H9 (cell line): ENCODE results near the gene SLC12A4. TPM values are rescaled to one million over a fixed set of nuclear protein-coding genes. Genes with fewer than 3 reads are reported as not detected.

ENCODE experiments used
- DNase-seq: peaks from one replicate; pipeline ENCODE4 v3.0.0-alpha.2; 2017
- H2AFZ ChIP-seq: one replicate; pipeline ENCODE4 v1.6.1; 2013; ENCODE audit warnings: mild to moderate bottlenecking, low read length, control low read depth, moderate library complexity
- H2AK5ac ChIP-seq: 2 replicates; pipeline ENCODE4 v1.6.1; 2013; ENCODE audit warnings: low read length, control low read depth, mixed read lengths; ENCODE audit not compliant: insufficient read length
- H2BK120ac ChIP-seq: one replicate; pipeline ENCODE4 v1.6.1; 2013; ENCODE audit warnings: low read depth, mild to moderate bottlenecking, low read length, control low read depth, inconsistent platforms; ENCODE audit not compliant: poor library complexity, severe bottlenecking
- H2BK12ac ChIP-seq: 2 replicates; pipeline ENCODE4 v1.6.1; 2013; ENCODE audit warnings: low read length, control low read depth, mixed read lengths, low read depth; ENCODE audit not compliant: insufficient read length
- H2BK15ac ChIP-seq: 2 replicates; pipeline ENCODE4 v1.6.1; 2013; ENCODE audit warnings: low read depth, low read length, control low read depth
- H2BK20ac ChIP-seq: one replicate; pipeline ENCODE4 v1.6.1; 2013; ENCODE audit warnings: low read depth, mild to moderate bottlenecking, low read length, control low read depth, inconsistent platforms; ENCODE audit not compliant: poor library complexity, severe bottlenecking
- H2BK5ac ChIP-seq: 2 replicates; pipeline ENCODE4 v1.6.1; 2013; ENCODE audit warnings: low read length, control low read depth, mixed read lengths; ENCODE audit not compliant: insufficient read length
- H3K14ac ChIP-seq: 2 replicates; pipeline ENCODE4 v1.6.1; 2013; ENCODE audit warnings: low read length, control low read depth; ENCODE audit not compliant: insufficient read depth
- H3K18ac ChIP-seq: 2 replicates; pipeline ENCODE4 v1.6.1; 2013; ENCODE audit warnings: low read depth, mild to moderate bottlenecking, mixed read lengths, low read length, control low read depth; ENCODE audit not compliant: insufficient read length
- H3K23ac ChIP-seq: 2 replicates; pipeline ENCODE4 v1.6.1; 2013; ENCODE audit warnings: low read length, control low read depth, mixed read lengths, low read depth; ENCODE audit not compliant: insufficient read length
- H3K23me2 ChIP-seq: 2 replicates; pipeline ENCODE4 v1.6.1; 2013; ENCODE audit warnings: low read depth, mild to moderate bottlenecking, mixed read lengths, low read length, control low read depth; ENCODE audit not compliant: insufficient read length, poor library complexity, severe bottlenecking
- H3K27ac ChIP-seq: 2 replicates; pipeline ENCODE4 v1.5.1; 2013; ENCODE audit warnings: low read length, control low read depth, mixed read lengths, low read depth; ENCODE audit not compliant: insufficient read length
- H3K27me3 ChIP-seq: 2 replicates; pipeline ENCODE4 v1.6.1; 2013; ENCODE audit warnings: low read length, control low read depth, inconsistent platforms; ENCODE audit not compliant: insufficient read depth
- H3K4ac ChIP-seq: 2 replicates; pipeline ENCODE4 v1.6.1; 2013; ENCODE audit warnings: low read depth, mild to moderate bottlenecking, control low read depth, inconsistent platforms, low read length, moderate library complexity
- H3K4me1 ChIP-seq: 2 replicates; pipeline ENCODE4 v1.6.1; 2013; ENCODE audit warnings: low read length, control low read depth, inconsistent platforms; ENCODE audit not compliant: insufficient read depth
- H3K4me2 ChIP-seq: 2 replicates; pipeline ENCODE4 v1.6.1; 2013; ENCODE audit warnings: low read length, control low read depth, mixed read lengths; ENCODE audit not compliant: insufficient read length, insufficient read depth
- H3K56ac ChIP-seq: 2 replicates; pipeline ENCODE4 v1.6.1; 2013; ENCODE audit warnings: low read depth, mild to moderate bottlenecking, mixed read lengths, low read length, control low read depth; ENCODE audit not compliant: insufficient read length
- H3K79me1 ChIP-seq: 2 replicates; pipeline ENCODE4 v1.6.1; 2013; ENCODE audit warnings: low read depth, mild to moderate bottlenecking, moderate library complexity, low read length, control low read depth, inconsistent platforms; ENCODE audit not compliant: insufficient read depth, poor library complexity, severe bottlenecking
- H3K79me2 ChIP-seq: 2 replicates; pipeline ENCODE4 v1.6.1; 2013; ENCODE audit warnings: low read length, control low read depth, inconsistent platforms; ENCODE audit not compliant: insufficient read depth
- H3K9ac ChIP-seq: 2 replicates; pipeline ENCODE4 v1.6.1; 2013; ENCODE audit warnings: low read length, control low read depth, mixed read lengths; ENCODE audit not compliant: insufficient read length; ENCODE audit errors: extremely low read depth
- H3K9me3 ChIP-seq: one replicate; pipeline ENCODE4 v1.6.1; 2013; ENCODE audit warnings: low read depth, low read length, inconsistent platforms; ENCODE audit not compliant: control insufficient read depth
- H3T11ph ChIP-seq: one replicate; pipeline ENCODE4 v1.6.1; 2013; ENCODE audit warnings: mild to moderate bottlenecking, low read length, control low read depth, inconsistent platforms
- H4K20me1 ChIP-seq: one replicate; pipeline ENCODE4 v1.6.1; 2013; ENCODE audit not compliant: control insufficient read depth, insufficient read length, insufficient read depth
- H4K5ac ChIP-seq: 2 replicates; pipeline ENCODE4 v1.6.1; 2013; ENCODE audit warnings: low read depth, mild to moderate bottlenecking, mixed read lengths, low read length, control low read depth; ENCODE audit not compliant: insufficient read length
- H4K8ac ChIP-seq: replicated peaks from 2 replicates; pipeline ENCODE4 v1.6.1; 2013; ENCODE audit warnings: low read length, control low read depth, mixed read lengths, low read depth; ENCODE audit not compliant: insufficient read length
- H4K91ac ChIP-seq: 2 replicates; pipeline ENCODE4 v1.6.1; 2013; ENCODE audit warnings: low read depth, mild to moderate bottlenecking, moderate library complexity, mixed read lengths, low read length, control low read depth; ENCODE audit not compliant: insufficient read length
- H3K27ac Mint-ChIP-seq, 3 experiments: 2 replicates in 2 of 3; 3 replicates in 1 of 3; pipeline ENCODE4 v1.8.0; 2020 to 2021; ENCODE audit warnings: mixed read lengths in 3 of 3, mild to moderate bottlenecking in 1 of 3, moderate library complexity in 1 of 3
- H3K27me3 Mint-ChIP-seq: 2 replicates; pipeline ENCODE4 v1.8.0; 2021; ENCODE audit warnings: low read depth, mild to moderate bottlenecking, moderate library complexity, mixed read lengths
- H3K36me3 Mint-ChIP-seq, 3 experiments: 2 replicates in 2 of 3; 3 replicates in 1 of 3; pipeline ENCODE4 v1.8.0; 2020 to 2021; ENCODE audit warnings: low read depth in 3 of 3, mixed read lengths in 3 of 3; ENCODE audit not compliant: insufficient read depth in 1 of 3
- H3K4me1 Mint-ChIP-seq, 2 experiments: 2 replicates each; pipeline ENCODE4 v1.8.0; 2020; ENCODE audit warnings: mixed read lengths in 2 of 2
- H3K4me3 Mint-ChIP-seq, 2 experiments: 2 replicates in 1 of 2; 3 replicates in 1 of 2; pipeline ENCODE4 v1.8.0; 2020 to 2021; ENCODE audit warnings: mild to moderate bottlenecking in 2 of 2, mixed read lengths in 2 of 2, moderate library complexity in 1 of 2
- H3K9me3 Mint-ChIP-seq, 2 experiments: 2 replicates in 1 of 2; 3 replicates in 1 of 2; pipeline ENCODE4 v1.8.0; 2020; ENCODE audit warnings: mild to moderate bottlenecking in 2 of 2, mixed read lengths in 2 of 2, moderate library complexity in 1 of 2
- CTCF ChIP-seq: fragments of 200-600 bp; sonication (generic); conservative IDR thresholded peaks from 3 replicates; pipeline ENCODE4 v1.8.0; 2021; ENCODE audit warnings: antibody characterized with exemption, mild to moderate bottlenecking
- WGBS: extraction: QIAGEN DNeasy Blood & Tissue Kit; methylation state at CpG from one replicate; pipeline ENCODE4 v1.1.7; 2013; ENCODE audit warnings: missing lambda C conversion rate, low lambda C conversion rate, mixed read lengths; ENCODE audit not compliant: insufficient read length; ENCODE audit errors: extremely low coverage; 5-methylcytosine and 5-hydroxymethylcytosine counted together
- total RNA-seq: library from RNA; stranded (reverse); gene quantifications from 2 replicates; pipeline ENCODE4 v1.2.1, GENCODE V29; 2021

SLC12A4 gene
- total RNA-seq, 1 experiment from 2014 or later, result 46.7 TPM

DNA sequence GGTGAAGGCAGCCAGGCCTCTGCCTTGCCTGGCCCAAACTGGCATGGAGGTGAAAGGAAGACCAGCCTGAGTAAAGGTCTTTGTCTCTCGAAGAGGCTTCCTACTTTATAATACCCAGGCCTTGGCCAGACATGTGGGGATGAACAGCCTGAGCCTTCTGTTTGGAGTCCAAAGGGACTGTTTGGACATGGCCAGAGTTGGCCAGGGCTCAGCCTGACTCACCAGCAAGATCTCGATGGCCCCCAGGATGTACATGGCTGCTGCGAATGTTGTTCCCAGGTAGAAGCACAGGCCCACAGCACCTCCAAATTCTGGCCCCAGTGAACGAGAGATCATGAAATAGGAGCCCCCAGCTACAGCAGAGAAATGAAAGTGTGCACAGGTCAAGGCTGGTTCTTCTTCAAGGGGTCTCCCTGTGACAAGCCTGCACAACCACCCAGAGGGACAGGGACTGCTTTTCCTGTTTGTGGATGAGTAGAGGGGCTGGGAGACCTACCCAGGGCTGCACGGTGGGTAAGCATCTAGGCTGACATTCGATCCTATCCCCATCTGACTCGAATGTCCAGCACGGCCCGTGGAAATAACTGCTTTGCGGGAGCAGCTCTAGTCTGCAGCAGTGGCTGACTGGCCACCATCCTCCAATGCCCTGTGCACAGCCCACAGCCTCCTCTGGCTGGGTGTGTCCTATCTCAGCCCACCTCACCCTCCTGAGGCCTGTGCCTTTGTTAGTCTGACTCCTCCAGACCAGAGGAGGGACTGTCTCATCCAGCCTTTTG lies 13.8 kb downstream of the SLC12A4 start:
- Histone ChIP-seq H4K5ac (no peak overlapping the region), H3K23ac (no peak overlapping the region), H3K9me3 (no peaks in the 10 kb centered on the region), H4K20me1 (no peaks in the 10 kb centered on the region), H2BK15ac (no peak overlapping the region), H2BK120ac (no peak overlapping the region), H3K4me1 (no peaks in the 10 kb centered on the region), H3K14ac (no peak overlapping the region), H2BK20ac (no peak overlapping the region), H4K8ac (no peak overlapping the region), H2BK12ac (no peak overlapping the region), H3K79me2 (no peaks in the 10 kb centered on the region), H3K23me2 (no peaks in the 10 kb centered on the region), H3K9ac (no peak overlapping the region), H3T11ph (no peak overlapping the region), H3K56ac (no peak overlapping the region), H3K4ac (no peak overlapping the region), H3K79me1 (no peaks in the 10 kb centered on the region), H2AK5ac (no peak overlapping the region), H3K4me2 (no peak overlapping the region), H2BK5ac (no peak overlapping the region), H4K91ac (no peak overlapping the region), H3K27me3 (no peaks in the 10 kb centered on the region), H3K18ac (no peak overlapping the region), H2AFZ (no peak overlapping the region), H3K27ac (no peak overlapping the region)
- H3K4me1 Mint-ChIP-seq, result no peaks in the 10 kb centered on the region
- H3K27ac Mint-ChIP-seq, result no peak overlapping the region; a peak in 1 of 7 replicates
- H3K36me3 Mint-ChIP-seq, result peaks cover 17 to 69% (median 49%) of the 10 kb centered on the region in 3 experiments; a peak in 6 of 7 replicates
- H3K4me3 Mint-ChIP-seq, result no peak overlapping the region
- no peak for DNase-seq
- H3K27me3 Mint-ChIP-seq, result no peaks in the 10 kb centered on the region
- TF ChIP-seq CTCF, result no peak
- no peaks in the 10 kb centered on the region for H3K9me3 Mint-ChIP-seq
- no CpG with 5 or more reads among the region's 10 CpGs for WGBS
